ENCODE results near the gene CAMSAP3.
A peak's percentile ranks its signal among the peaks of the same experiment; 100 is the strongest.

The CAMSAP3 gene

GRCh38 chr19:7614859-7615741 lies 19.4 kb downstream of the CAMSAP3 start:
- Mint-ChIP-seq H3K27me3 (no peaks in the 10 kb centered on the region), H3K36me3 (peaks cover 16% of the 10 kb centered on the region), H3K27ac (no peak overlapping the region), H3K4me3 (no peak overlapping the region), H3K4me1 (no peaks in the 10 kb centered on the region), H3K9me3 (no peaks in the 10 kb centered on the region)
- DNase-seq (ENCODE audit: low spot score in 2 of 2) (no peak), ATAC-seq (ENCODE audit: low read depth) (no peak)

- no peak overlapping the region for H3K4me3 Mint-ChIP-seq
- ATAC-seq (ENCODE audit: low read depth) (no peak), DNase-seq (ENCODE audit: low spot score in 2 of 2) (no peak)
- peaks cover 21% of the 10 kb centered on the region for H3K36me3 Mint-ChIP-seq
- H3K4me1 Mint-ChIP-seq: no peaks in the 10 kb centered on the region
- no peaks in the 10 kb centered on the region for H3K27me3 Mint-ChIP-seq
- H3K27ac Mint-ChIP-seq: no peak overlapping the region
- H3K9me3 Mint-ChIP-seq: no peaks in the 10 kb centered on the region
These were observed 21.5 kb downstream of the CAMSAP3 start for GRCh38 chr19:7617172-7617571.

- no peak for ATAC-seq (ENCODE audit: low read depth)
- Mint-ChIP-seq H3K27ac (no peak overlapping the region), H3K9me3 (no peaks in the 10 kb centered on the region), H3K4me1 (no peaks in the 10 kb centered on the region), H3K27me3 (no peaks in the 10 kb centered on the region), H3K36me3 (peaks cover 22% of the 10 kb centered on the region), H3K4me3 (no peak overlapping the region)
- DNase-seq (ENCODE audit: low spot score in 2 of 2): no peak
These were observed 22.1 kb downstream of the CAMSAP3 start for GRCh38 chr19:7617735-7618134.

- Mint-ChIP-seq H3K9me3 (no peaks in the 10 kb centered on the region), H3K4me3 (no peak overlapping the region), H3K27me3 (no peaks in the 10 kb centered on the region), H3K4me1 (peaks cover 3% of the 10 kb centered on the region), H3K36me3 (peaks cover 27% of the 10 kb centered on the region), H3K27ac (peak overlapping the region; percentile 79)
- ATAC-seq (ENCODE audit: low read depth): no peak
- no peak for DNase-seq (ENCODE audit: low spot score in 2 of 2)
These were observed 22.7 kb downstream of the CAMSAP3 start for GRCh38 chr19:7618348-7618747.

- Mint-ChIP-seq H3K4me1 (peaks cover 3% of the 10 kb centered on the region), H3K27ac (peak overlapping the region; percentile 79), H3K4me3 (no peak overlapping the region), H3K9me3 (no peaks in the 10 kb centered on the region), H3K36me3 (peaks cover 27% of the 10 kb centered on the region), H3K27me3 (no peaks in the 10 kb centered on the region)
- no peak for ATAC-seq (ENCODE audit: low read depth)
- no peak for DNase-seq (ENCODE audit: low spot score in 2 of 2)
These were observed 23.3 kb downstream of the CAMSAP3 start for GRCh38 chr19:7618771-7619510.

- H3K9me3 Mint-ChIP-seq: no peaks in the 10 kb centered on the region
- no peak for ATAC-seq (ENCODE audit: low read depth)
- DNase-seq (ENCODE audit: low spot score in 2 of 2): no peak
- H3K27ac Mint-ChIP-seq: no peak overlapping the region
- peaks cover 3% of the 10 kb centered on the region for H3K4me1 Mint-ChIP-seq
- H3K4me3 Mint-ChIP-seq: no peak overlapping the region
- H3K27me3 Mint-ChIP-seq: no peaks in the 10 kb centered on the region
- peaks cover 30% of the 10 kb centered on the region for H3K36me3 Mint-ChIP-seq
These were observed 24.2 kb downstream of the CAMSAP3 start for GRCh38 chr19:7619671-7620441.

GRCh38 chr19:7620442-7621412 lies 25.1 kb downstream of the CAMSAP3 start:
- Mint-ChIP-seq H3K27ac (no peak overlapping the region), H3K9me3 (no peaks in the 10 kb centered on the region), H3K36me3 (peaks cover 33% of the 10 kb centered on the region), H3K27me3 (no peaks in the 10 kb centered on the region), H3K4me3 (no peak overlapping the region), H3K4me1 (peaks cover 5% of the 10 kb centered on the region)
- DNase-seq (ENCODE audit: low spot score in 2 of 2) (no peak), ATAC-seq (ENCODE audit: low read depth) (no peak)

GRCh38 chr19:7622933-7623685 lies 27.4 kb downstream of the CAMSAP3 start:
- Mint-ChIP-seq H3K4me3 (no peak overlapping the region), H3K36me3 (peaks cover 33% of the 10 kb centered on the region), H3K27ac (no peak overlapping the region), H3K9me3 (no peaks in the 10 kb centered on the region), H3K4me1 (peaks cover 10% of the 10 kb centered on the region), H3K27me3 (no peaks in the 10 kb centered on the region)
- no peak for DNase-seq (ENCODE audit: low spot score in 2 of 2)
- ATAC-seq (ENCODE audit: low read depth): peak; percentile 32

GRCh38 chr19:7623725-7624603 lies 28.3 kb downstream of the CAMSAP3 start:
- H3K27ac Mint-ChIP-seq: no peak overlapping the region
- no peak for ATAC-seq (ENCODE audit: low read depth)

GRCh38 chr19:7624810-7625209 lies 29.1 kb downstream of the CAMSAP3 start:
- Mint-ChIP-seq H3K27ac (no peak overlapping the region), H3K27me3 (no peaks in the 10 kb centered on the region), H3K4me1 (peaks cover 24% of the 10 kb centered on the region), H3K9me3 (no peaks in the 10 kb centered on the region), H3K36me3 (peaks cover 25% of the 10 kb centered on the region), H3K4me3 (no peak overlapping the region)
- no peak for ATAC-seq (ENCODE audit: low read depth)
- DNase-seq (ENCODE audit: low spot score in 2 of 2): no peak

More at GRCh38 chr19:7623725-7624603, 28.3 kb downstream of the CAMSAP3 start:
- Mint-ChIP-seq H3K4me1 (peaks cover 17% of the 10 kb centered on the region), H3K27me3 (no peaks in the 10 kb centered on the region), H3K9me3 (no peaks in the 10 kb centered on the region), H3K36me3 (peaks cover 24% of the 10 kb centered on the region), H3K4me3 (no peak overlapping the region)
- no peak for DNase-seq (ENCODE audit: low spot score in 2 of 2)

- Mint-ChIP-seq H3K4me3 (no peak overlapping the region), H3K4me1 (peaks cover 27% of the 10 kb centered on the region), H3K27ac (no peak overlapping the region), H3K27me3 (no peaks in the 10 kb centered on the region), H3K36me3 (peaks cover 23% of the 10 kb centered on the region), H3K9me3 (no peaks in the 10 kb centered on the region)
- ATAC-seq (ENCODE audit: low read depth): no peak
- no peak for DNase-seq (ENCODE audit: low spot score in 2 of 2)
These were observed 30.2 kb downstream of the CAMSAP3 start for GRCh38 chr19:7625763-7626372.
